HG03442 (cell line): ENCODE measurements around the gene KANSL3.
"Not testable (repeated sequence)": the region's sequence is repeated elsewhere in the genome, so short reads cannot be mapped to it uniquely, and the experiment has no call there.

Experiments
- ATAC-seq: cut with Tn5 transposase; IDR thresholded peaks from one replicate; pipeline ENCODE4 v1.9.1; 2021; ENCODE audit warnings: mild to moderate bottlenecking, moderate library complexity; ENCODE audit not compliant: unreplicated experiment

KANSL3 gene

DNA sequence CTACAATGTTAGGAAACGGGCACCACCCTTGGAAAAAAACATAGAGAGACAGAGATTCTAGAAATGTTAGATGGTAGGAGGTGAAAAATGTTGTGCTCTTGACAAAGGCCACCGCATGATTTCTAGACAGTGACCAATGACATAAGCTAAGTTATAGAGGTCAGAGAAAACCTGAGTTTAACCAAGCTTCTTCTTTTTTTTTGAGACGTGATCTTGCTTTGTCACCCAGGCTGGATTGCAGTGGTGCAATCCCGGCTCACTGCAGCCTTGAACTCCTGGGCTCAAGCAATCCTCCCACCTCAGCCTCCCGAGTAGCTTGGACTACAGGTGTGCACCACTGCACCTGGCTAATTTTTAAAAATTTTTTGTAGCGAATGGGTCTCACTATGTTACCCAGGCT is 17.4 kb upstream of the KANSL3 start:
- no peak for ATAC-seq

GRCh38 chr2:96654791-96655190 is 16.7 kb upstream of the KANSL3 start:
- ATAC-seq = not testable (repeated sequence)

GRCh38 chr2:96651793-96652192 is 13.7 kb upstream of the KANSL3 start:
- ATAC-seq = no peak

- no peak for ATAC-seq
Measured at GRCh38 chr2:96649342-96649741, 11.2 kb upstream of the KANSL3 start.

DNA sequence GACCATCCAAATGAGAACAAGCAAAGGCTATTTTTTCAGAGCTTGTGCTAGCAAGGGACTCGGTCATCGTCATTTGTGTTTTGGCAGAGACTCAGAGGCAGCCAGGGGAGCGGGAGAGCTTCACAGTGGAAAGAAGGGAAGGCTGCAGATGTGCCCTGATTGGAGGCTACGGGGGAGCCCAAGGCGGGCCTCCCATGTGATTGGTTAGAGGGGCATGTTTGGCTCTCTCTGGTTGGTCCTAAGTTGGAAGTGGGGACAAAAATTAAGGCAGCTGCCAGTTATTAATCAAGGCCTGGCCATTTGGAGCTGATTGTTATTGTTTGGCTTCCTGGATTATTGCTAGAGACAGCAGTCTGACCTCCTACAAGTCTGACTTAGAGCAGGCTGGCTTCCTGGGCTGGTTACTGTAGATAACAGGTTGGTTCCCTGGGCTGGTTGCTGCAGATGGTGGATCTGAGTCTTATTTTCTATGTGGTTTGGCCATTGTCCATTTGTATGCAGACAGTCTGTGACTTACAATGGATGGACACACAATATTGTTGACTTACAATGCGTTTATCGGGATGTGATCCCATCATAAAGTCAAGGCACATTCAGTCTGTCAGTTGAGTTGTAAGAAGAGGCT is 10.3 kb upstream of the KANSL3 start:
- no peak for ATAC-seq

DNA sequence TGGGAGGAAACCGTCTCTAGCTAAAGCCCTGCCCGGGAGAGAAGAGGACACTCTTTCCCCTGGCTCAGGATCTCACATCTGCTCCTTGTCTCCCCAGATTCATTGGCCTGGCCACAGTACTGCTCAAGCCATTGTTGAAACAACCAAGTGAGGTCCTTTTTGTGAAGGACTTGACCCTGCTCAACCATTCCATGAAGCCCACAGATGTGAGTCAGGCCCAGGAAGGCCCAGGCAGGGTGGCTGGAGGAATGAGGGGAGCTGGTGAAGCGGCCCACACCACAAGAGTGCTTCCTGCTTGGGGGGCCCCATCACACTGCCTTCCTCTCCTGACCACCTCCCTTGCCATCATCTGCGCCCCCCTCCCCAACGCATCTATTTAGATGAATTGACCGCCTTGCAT is 9.6 kb upstream of the KANSL3 start:
- no peak for ATAC-seq

GRCh38 chr2:96642564-96643360 is 4.7 kb upstream of the KANSL3 start, which contains the start of gene FER1L5:
Gene FER1L5 (plus strand): TSS chr2:96642764. CDS start chr2:96642837, 73 bp downstream.
- no peak for ATAC-seq

DNA sequence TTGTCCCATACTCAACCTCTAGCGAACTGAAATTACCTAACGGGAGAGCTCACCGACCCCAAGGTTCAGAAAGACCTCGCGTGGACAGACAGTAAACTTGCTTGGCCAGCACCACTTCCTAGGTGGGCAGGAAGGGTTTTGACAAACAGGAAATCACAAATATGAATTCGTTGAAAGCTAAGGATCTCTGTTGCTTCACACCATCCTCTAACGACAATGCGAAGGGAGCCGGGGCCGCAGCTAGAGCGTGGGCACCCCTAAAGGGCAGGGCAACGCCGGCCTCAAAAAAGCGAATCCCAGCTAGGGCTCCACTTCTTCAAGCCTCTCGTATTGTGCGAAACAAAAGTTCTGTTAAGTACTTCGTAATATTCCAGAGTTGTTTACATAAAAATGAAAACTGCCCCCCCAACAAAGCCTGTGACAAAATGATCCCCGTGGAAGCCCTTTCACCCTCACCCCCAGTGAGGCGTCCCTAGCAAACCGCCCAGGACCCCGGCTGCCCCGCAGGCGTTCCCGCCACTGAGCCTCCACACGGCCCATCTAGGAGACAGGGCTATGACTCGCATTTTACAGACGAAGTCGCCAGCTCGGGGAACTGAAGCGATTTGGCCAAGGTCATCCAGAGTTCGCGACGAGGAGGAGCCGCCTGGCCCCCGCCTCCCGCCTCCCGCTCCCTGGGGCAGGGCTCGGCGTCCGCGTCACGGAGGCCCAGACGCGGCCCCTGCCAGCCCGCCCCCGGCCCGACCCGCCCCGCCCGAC is 548 bp downstream of the KANSL3 start:
- peak; percentile 72 for ATAC-seq

GRCh38 chr2:96636551-96637171 is 1.5 kb downstream of the KANSL3 start:
- ATAC-seq = no peak

DNA sequence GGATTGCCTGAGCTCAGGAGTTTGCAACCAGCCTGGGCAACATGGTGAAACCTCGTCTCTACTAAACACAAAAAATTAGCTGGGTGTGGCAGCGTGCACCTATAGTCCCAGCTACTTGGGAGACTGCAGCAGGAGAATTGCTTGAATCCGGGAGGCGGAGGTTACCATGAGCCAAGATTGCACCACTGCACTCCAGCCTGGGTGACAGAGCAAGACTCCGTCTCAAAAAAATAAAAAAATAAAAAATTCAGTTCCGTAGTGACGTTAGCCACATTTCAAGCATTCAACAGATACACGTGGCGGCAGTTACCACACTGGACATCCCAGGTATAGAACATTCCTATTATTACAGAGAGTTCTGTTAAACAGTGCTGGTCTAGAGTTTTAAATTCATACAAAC is 4.5 kb downstream of the KANSL3 start:
- ATAC-seq = no peak

DNA sequence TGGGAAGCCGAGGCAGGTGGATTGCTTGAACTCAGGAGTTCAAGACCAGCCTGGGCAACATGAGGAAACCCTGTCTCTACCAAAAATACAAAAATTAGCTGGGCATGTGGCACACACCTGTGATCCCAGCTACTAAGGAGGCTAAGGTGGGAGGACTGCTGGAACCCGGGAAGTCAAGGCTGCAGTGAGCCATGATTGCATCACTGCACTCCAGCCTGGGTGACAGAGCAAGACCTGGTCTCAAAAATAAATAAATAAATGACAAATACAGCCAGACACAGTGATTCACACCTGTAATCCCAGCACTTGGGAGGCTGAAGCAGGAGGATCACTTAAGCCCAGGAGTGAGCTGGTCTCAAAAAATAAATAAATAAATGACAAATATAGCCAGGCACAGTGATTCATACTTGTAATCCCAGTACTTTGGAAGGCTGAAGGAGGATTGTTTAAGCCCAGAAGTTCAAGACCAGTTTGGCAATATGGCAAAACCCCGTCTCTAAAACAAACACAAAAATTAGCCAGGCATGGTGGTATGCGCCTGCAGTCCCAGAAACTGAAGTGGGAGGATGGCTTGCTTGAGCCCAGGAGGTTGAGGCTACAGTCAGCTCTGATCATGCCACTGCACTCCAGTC is 6.2 kb downstream of the KANSL3 start:
- ATAC-seq = no peak

DNA sequence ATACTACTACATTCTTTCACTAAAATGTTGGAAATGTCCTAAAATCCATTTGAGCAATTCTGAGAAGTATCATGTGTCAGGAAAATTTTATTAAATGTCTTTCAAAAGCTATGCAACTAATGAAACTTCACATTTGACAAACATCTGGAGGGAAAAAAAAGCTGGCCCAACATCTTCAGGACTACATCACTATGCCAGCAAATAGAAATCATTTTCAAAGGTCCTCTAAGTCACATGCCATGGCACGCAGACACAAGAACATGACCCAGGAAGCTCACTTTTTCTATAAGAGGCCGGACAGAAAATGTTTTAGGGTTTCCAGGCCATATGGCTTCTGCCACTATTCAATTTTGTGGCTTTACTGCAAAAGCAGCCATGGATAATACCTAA is 11.6 kb downstream of the KANSL3 start:
- no peak for ATAC-seq

GRCh38 chr2:96625571-96626552 is 12.2 kb downstream of the KANSL3 start:
- ATAC-seq = no peak

- ATAC-seq = no peak
Measured at GRCh38 chr2:96623116-96623515, 15.0 kb downstream of the KANSL3 start.

- ATAC-seq = no peak
Measured at GRCh38 chr2:96622544-96622943, 15.6 kb downstream of the KANSL3 start.

- no peak for ATAC-seq
Measured at GRCh38 chr2:96618596-96619283, 19.4 kb downstream of the KANSL3 start.

- ATAC-seq = no peak
Measured at GRCh38 chr2:96617012-96617411, 21.1 kb downstream of the KANSL3 start.

DNA sequence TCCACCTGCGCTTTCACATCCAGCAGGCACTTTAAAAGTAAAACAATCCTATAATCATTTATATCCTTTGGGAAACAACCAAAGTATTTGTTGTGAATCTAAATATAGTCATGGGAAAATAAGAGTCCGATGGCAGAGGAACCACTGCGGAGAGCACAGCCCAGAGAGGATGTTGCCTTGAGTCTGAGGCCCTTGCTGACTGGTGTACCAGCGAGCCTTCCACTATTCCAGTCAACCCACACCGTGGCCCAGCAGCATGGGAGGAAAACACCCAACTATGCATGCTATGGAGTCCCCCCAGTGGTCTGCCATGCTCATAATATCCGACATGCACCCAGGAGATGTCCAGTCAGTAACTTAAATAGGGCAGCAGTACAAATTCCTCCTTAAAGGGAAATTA is 21.6 kb downstream of the KANSL3 start:
- ATAC-seq = no peak

- no peak for ATAC-seq
Measured at GRCh38 chr2:96616128-96616527, 22.0 kb downstream of the KANSL3 start.
